ENCODE data around the gene PKIG.

- no peak for TF ChIP-seq POLR2A (IDR thresholded peaks at IDR 0.05)
- TF ChIP-seq CTCF (IDR thresholded peaks at IDR 0.05) = no peak
Observed at GRCh38 chr20:44606725-44607441, 24.5 kb downstream of the PKIG start.
